GM18858 (cell line): Measurements from ENCODE around the gene FCRLB.
A peak's percentile ranks its signal among the peaks of the same experiment; 100 is the strongest.
"Not testable (repeated sequence)": the region's sequence is repeated elsewhere in the genome, so short reads cannot be mapped to it uniquely, and the experiment has no call there.

Source experiments
- ATAC-seq: cut with Tn5 transposase; IDR thresholded peaks from one replicate; pipeline ENCODE4 v1.9.1; 2021; ENCODE audit not compliant: unreplicated experiment

FCRLB gene, protein sequence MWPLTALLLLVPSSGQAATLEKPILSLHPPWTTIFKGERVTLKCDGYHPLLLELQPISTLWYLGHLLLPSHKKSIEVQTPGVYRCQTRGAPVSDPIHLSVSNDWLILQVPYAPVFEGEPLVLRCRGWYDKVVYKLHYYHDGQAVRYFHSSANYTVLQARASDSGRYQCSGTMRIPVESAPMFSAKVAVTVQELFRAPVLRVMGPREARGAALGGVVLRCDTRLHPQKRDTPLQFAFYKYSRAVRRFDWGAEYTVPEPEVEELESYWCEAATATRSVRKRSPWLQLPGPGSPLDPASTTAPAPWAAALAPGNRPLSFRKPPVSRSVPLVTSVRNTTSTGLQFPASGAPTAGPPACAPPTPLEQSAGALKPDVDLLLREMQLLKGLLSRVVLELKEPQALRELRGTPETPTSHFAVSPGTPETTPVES

DNA sequence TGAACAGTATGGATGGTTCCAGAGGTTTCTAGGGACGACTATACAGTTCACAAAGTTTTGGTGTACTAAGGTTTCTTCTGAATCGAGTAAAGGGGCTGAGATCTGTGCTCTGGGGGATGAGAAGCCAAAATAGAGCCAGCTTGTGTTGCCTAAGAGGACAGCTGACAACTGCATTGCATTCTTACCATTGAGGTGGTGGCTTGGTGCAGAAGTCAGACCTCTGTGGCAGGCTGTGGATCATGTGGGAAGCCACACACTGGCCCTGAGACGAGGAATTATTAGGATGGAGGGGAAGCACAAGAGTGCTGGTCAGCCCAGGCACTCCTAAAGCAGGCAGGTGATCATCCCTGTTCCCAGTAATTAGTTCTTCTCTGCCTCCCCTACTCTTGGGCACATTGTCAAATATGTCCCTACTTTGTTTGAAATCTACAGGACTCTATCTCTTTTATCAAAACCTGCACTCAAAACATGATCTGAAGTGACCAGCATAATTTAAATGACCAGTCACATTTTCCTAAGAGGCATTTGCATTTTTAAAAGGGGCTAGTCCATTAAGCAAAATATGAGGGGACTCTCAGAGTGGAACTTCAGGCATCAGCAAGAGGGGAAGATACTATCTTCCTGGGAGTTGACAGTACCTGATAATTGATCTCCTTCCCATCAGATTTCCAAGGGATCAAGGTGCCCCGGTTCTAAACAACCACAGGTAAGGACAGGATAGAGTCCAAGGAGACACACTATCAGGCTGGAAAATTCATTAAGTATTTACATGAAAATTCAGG is at the start of gene FCRLB:
FCRLB (plus strand) TSS at position 589 of the 782 bp plus-strand sequence. CDS start 1,129 bp downstream, outside the sequence.
- ATAC-seq: no peak

DNA sequence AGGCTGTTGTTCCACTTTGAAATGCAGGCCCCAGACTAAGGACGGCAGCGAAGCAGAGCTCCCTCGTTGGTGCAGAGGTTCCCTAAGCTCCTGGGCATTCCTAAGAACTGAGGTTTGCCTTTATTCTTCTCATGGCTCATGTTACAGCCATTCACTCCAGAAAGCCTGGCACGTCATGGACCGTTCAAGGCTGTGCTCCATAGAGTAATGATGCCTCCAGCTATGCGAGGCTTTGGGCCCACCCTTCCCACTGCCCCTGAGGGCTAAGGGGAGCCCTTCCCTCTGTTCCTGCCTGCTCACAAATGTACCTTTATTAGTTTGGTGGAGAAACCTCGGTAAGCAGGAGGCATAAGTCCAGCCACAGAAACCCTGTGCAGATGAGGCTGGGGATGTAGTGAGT is 47.9 kb upstream of the FCRLB start:
- not testable (repeated sequence) for ATAC-seq

DNA sequence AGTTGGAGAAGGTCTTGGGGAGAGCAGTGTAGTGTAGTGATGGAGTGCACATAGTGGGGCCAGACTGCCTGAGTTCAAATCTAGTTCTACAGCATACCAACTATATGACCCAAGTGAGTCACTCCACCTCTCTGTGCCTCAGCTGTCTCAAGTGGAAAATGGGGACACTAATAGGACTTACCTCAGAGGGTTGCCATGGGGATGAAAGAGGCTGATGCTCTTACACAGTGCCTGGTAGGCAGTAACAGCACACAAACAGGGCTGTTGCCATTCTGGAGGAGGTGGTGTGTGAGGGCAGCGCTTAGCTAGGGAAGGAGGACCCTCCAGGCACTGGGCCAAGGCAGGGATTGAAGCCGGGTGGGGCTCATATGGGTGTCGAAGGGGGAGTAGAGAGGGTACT is 46.9 kb upstream of the FCRLB start:
- not testable (repeated sequence) for ATAC-seq

DNA sequence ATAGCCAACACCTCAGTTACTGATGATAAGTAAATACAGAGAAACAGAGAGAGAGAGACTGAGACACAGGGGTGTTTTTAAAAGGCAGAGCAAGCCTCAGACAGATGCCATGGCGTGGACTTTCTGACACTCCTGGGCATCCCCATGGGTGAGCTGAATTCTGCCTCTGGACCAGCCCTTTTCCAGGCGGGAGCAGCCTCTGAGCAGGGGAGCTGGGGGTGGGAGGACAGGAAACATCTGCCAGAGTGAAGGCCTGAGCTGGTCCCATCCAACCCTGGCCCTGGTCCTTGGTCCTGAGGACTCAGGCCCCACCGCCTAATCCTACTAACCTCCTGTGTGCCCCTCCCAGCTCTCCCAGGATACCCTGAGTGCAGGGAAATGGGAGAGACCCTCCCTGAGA is 46.4 kb upstream of the FCRLB start:
- ATAC-seq: not testable (repeated sequence)

DNA sequence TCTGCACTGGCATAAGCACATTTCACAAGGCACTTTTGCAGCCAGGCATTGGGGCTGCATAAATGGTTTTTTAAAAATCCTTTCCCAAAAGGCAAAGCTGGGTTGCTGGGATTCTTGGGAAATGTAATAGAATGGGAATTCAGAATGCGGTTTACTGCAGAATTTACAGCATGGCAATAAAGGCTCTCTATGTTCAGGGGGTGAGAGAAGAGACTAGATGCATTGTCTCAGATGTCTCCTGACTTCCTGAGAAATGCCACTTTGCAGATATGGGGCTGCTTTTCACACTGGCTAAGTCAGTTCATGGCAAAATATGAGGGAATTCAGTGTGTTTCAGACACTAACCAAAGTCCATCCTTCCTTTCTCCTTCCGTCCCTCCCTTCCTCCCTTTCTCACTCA is 44.9 kb upstream of the FCRLB start:
- no peak for ATAC-seq

DNA sequence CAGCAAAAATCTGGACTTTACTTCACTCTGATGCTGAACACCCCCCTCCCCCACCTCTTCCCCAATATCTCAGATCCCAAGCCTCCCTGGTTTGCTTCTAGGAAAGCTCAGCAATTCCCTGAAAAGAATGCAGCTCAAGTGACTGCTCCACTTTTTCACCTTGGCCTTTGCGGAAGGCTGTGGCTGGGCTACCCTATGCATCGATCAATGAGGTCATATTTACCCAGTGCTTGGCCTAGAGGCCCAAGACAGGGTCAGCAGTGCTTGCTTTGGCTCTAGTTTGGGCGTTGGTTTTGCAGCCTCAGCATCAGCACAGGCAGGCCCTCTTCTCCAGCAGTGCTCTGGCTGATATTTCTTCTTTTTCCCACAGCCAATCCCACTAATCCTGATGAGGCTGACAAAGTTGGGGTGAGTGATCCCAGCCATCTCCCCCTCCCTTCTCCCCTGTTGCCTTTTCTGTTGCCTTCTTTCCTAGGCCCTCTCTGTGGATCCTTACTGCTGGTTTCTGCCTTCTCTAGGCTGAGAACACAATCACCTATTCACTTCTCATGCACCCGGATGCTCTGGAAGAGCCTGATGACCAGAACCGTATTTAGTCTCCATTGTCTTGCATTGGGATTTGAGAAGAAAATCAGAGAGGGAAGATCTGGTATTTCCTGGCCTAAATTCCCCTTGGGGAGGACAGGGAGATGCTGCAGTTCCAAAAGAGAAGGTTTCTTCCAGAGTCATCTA is 44.2 kb upstream of the FCRLB start:
- no peak for ATAC-seq

DNA sequence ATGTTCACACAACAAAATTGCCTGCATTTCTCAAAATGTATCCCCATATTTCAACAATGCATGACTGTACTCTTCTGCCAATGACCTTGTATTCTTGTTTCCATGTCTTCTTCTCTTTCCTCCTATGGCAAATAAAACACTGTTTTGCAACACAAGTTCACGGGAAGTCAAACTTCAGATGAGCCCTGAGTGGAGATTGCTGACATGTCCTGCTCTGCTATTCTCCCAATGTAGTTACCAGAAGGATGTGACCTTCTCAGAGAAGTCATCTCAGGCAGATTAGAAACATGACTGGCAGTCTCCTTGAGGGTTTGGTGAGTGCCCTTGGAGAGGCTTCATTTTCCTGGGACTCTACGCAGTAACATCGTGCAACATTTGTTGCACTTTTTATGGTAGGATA is 42.8 kb upstream of the FCRLB start:
- no peak for ATAC-seq

DNA sequence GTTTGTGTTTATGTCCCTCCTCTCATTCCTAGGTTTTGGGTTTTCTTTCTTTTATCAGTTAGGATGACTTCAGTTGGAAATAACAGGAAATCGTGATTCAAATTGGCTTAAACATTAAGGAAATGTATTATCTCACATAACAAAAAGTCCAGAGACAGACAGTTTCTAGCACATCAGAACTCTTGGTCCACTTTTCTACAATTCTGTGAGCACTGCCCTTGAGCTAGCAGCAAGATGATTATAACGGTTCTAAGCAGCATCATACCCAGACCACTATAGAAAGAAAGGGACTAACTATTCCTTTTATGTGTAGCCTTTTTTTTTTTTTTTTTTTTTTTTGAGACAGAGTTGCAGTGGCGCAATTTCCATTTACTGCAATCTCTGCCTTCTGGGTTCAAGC is 39.5 kb upstream of the FCRLB start:
- ATAC-seq: no peak

DNA sequence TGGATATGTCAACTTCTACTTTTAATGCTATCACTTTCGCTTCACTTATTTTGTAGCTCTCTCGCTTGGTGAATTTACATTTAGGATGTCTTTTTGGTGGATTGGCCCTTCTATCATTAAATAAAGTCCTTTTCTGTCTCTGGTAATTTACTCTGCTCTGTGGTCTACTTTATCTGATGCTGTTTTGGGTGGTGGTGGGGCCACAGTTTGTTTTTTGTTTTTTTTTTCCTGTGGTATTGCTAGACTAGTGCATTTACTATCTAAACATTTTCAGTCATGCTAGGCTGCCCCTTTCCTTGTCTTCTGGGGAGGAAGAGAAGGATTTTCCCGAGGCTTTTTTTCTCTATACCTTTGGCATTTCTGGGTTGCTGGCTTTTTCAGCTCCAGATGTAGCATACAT is 32.4 kb upstream of the FCRLB start:
- ATAC-seq: no peak

DNA sequence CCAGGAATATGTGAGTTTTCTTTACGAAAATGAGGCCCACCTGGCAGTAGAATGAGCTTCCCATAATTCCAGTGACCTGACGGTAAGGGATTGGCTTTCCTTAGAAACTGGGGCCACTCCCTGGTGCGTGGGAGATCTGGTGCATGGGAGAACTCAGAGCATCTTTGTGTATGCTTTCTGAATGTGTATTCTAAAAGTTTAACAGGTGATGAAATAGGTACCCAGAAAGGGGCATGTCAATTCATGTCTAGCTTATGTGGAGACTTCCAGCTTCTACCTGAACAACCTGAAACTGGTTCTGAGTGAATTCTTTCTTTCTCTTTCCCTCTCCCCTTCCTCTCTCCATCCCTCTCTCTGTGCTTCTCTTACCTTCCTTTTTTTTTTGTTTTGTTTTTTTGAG is 29.5 kb upstream of the FCRLB start:
- ATAC-seq: no peak

DNA sequence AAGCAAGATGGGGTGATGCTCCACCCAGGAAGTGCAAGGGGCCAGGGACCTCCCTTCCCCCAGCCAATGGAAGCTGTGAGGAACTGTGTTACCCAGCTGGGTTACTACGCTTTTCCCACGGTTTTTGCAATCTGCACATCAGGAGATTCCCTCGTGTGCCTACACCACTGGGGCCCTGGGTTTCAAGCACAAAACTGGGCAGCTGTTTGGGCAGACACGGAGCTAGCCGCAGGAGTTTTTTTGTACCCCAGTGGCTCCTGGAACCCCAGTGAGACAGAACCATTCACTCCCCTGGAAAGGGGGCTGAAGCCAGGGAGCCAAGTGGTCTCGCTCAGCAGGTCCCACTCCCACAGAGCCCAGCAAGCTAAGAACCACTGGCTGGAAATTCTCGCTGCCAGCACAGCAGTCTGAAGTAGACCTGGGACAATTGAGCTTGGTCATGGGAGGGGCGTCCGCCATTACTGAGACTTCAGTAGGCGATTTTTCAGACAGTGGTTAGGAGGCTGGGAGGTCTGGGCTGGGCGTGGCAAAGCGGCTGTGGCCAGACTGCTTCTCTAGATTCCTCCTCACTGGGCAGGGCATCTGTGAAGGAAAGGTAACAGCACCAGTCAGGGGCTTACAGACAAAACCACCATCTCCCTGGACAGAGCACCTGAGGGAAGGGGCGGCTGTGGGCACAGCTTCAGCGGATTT is 28.2 kb upstream of the FCRLB start:
- ATAC-seq: not testable (repeated sequence)

DNA sequence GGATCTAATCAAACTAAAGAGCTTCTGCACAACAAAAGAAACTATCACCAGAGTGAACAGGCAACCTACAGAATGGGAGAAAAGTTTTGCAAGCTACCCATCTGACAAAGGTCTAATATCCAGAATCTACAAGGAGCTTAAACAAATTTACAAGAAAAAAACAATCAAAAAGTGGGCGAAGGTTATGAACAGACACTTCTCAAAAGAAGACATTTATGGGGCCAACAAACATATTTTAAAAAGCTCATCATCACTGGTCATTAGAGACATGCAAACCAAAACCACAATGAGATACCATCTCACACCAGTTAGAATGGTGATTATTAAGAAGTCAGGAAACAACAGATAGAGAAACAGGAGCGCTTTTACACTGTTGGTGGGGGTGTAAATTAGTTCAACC is 23.0 kb upstream of the FCRLB start:
- not testable (repeated sequence) for ATAC-seq

DNA sequence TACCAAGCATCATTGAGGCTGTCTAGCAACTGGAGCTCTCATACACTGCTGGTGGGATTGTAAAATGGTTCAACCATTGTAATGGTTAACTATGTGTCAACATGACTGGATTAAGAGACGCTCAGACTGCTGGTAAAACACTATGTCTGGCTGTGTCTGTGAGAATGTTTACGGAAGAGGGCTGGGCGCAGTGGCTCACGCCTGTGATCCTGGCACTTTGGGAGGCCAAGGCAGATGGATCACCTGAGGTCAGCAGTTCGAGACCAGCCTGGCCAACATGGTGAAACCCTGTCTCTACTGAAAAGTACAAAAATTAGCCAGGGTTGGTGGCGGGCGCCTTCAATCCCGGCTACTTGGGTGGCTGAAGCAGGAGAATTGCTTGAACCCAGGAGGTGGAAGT is 19.1 kb upstream of the FCRLB start:
- no peak for ATAC-seq

DNA sequence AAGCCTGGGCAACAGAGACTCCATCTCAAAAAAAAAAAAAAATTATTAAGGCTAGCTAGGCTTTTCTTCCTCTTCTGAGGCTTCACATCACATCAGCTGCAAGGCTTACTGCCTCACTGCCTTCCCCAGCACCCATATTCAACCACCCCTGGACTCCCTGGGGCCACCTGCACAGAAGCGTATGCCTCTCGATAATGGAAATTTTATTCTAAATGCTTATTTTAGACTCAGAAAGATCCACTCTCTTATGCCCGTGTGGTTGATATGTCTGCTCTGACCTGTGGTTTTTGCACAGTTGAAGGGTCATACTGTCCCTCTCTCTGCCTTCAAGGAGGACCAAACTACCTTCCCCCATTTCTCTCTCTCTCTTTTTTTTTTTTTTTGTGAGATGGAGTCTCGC is 15.8 kb upstream of the FCRLB start:
- ATAC-seq: peak; percentile 38

DNA sequence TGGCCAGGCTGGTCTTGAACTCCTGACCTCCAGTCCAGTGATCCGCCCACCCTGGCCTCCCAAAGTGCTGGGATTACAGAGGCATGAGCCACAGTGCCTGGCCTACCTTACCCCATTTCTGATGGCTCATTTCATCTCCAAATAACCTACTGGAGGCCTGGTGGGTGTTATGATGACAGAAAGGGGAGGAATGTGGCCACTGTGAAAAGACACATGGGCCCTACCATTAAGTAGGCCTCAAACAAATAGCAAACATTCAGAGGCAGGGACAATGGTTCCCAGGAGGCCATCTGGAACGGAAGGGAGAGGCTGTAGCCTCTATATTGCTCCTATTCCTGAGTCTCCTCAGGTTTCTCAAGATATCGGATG is 15.2 kb upstream of the FCRLB start:
- ATAC-seq: no peak

DNA sequence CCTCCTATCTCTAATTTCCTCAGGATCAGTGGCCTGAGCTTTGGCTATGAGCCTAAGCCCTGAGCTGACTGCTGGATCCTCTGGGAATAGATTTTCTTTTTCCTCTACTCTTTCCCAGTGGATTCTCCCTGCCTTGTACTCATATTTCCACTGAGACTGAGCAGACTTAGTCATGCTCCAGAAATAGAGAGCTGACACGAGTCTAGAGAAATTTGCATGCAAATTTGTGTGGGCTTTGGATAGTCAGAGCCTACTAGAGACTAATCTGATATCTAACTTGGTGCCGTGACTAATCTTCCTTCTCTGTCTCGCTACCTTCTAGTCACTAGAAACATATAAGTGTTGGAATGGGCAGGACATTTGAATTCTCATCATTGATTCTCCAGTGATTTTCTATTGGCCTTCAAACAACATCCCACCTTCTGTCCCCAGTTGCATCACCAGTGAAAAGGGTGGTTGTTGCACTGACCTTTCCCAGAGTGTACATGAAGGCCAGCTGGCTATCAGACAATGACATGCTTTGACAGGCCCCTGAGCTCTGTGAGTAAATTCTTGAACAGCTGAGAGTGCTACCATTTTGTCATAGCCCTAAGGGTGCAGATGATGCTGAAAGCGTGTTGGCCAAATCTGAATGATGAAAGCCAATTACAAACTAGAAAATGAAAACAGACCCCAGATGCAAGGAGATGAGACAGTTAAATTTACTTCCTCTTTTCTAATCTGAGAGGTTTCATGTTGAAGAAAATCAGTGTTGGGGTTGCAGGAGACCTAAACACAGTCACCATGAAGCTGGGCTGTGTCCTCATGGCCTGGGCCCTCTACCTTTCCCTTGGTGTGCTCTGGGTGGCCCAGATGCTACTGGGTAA is 14.6 kb upstream of the FCRLB start, which contains the start of gene FCRLA:
FCRLA (plus strand) TSS at position 748 of the 866 bp plus-strand sequence; CDS start at position 784, 36 bp downstream.
- peak; percentile 44 for ATAC-seq

DNA sequence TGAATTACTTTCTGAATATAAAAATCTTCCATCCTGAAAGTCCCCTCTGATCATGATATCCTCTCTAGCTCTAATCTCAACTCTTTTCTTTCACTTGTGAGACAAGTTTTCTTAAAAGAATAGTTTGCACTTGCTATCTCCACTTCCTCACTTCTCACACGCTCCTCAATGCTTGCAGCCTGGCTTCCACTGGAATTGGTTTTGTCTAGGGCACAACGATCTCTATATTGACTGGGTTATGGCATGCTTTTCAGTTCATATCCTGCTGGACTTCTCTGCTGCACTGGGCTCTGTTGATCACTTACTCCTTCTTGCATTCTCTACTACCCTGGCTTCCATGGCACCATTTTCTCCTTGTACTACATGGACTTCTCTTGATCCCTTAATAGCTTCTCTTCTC is 13.8 kb upstream of the FCRLB start:
- no peak for ATAC-seq

DNA sequence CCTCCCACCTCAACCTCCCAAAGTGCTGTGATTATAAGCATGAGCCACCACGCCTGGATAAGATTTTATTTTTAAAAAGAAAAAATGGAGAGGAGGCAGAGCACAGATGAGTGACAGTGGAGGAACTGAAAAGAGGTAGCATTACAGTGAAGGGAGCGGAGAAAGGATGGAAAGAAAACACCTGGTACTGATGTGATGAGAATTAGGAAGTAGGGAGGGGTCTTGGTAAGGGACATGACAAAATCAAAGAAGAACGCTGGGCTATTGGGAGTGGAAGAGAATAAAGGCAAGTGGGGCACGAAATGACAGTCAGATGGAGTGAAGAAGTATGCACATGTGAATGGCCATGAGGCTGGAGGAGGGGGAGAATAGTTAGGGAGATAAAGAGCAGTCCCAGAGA is 12.0 kb upstream of the FCRLB start:
- no peak for ATAC-seq

DNA sequence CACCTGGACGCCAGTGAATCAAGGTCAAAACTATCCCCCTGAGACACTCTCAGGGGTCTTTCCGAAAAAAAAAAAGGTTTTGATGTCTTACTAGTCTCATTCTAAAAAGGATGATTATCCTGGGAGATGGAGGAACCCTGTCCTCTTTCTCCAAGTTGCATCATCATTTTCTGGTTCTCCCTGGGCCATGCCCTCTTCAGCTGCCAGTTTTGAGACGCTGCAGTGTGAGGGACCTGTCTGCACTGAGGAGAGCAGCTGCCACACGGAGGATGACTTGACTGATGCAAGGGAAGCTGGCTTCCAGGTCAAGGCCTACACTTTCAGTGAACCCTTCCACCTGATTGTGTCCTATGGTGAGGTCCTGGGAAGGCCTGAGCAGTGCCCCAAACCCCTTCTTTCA is 10.8 kb upstream of the FCRLB start:
- no peak for ATAC-seq
